Fibroblast of lung (primary cell): ENCODE data around the gene SCYL1. TPM values are rescaled to one million over a fixed set of nuclear protein-coding genes. Genes with fewer than 3 reads are reported as not detected.

Experiments
- DNase-seq, 2 donors: peaks; one replicate each; pipeline versions ENCODE4 v3.0.0 to v3.0.0-alpha.2; 2010; ENCODE audit warnings: low read depth in 2 of 2
- H2AFZ ChIP-seq: 2 replicates; pipeline ENCODE4 v1.5.1; 2012; ENCODE audit warnings: low read length, control low read depth, inconsistent platforms
- H3K27ac ChIP-seq: 2 replicates; pipeline ENCODE4 v1.5.1; 2011; ENCODE audit warnings: low read length, control low read depth; ENCODE audit not compliant: insufficient read depth
- H3K27me3 ChIP-seq: 2 replicates; pipeline ENCODE4 v1.5.1; 2011; ENCODE audit warnings: mild to moderate bottlenecking, low read length; ENCODE audit not compliant: control insufficient read depth, insufficient read depth
- H3K36me3 ChIP-seq: 2 replicates; pipeline ENCODE4 v1.5.1; 2011; ENCODE audit warnings: low read length; ENCODE audit not compliant: control insufficient read depth, insufficient read depth
- H3K4me1 ChIP-seq: 2 replicates; pipeline ENCODE4 v1.5.1; 2011; ENCODE audit warnings: low read length; ENCODE audit not compliant: control insufficient read depth, insufficient read depth; ENCODE audit errors: extremely low read depth
- H3K4me2 ChIP-seq: 2 replicates; pipeline ENCODE4 v1.5.1; 2011; ENCODE audit warnings: low read length, control low read depth; ENCODE audit not compliant: insufficient read depth; ENCODE audit errors: extremely low read depth
- H3K4me3 ChIP-seq, 4 experiments: fragments of 200-600 bp in 1 of 4; sonication (generic) in 1 of 4; replicated peaks in 1 of 4; 2 replicates each; pipeline ENCODE4 v1.5.1; 2011 to 2016; ENCODE audit warnings: low read length in 4 of 4, low read depth in 3 of 4, mild to moderate bottlenecking in 3 of 4, control low read depth in 2 of 4, inconsistent platforms in 1 of 4, mixed read lengths in 1 of 4; ENCODE audit not compliant: insufficient read depth in 1 of 4; ENCODE audit errors: control extremely low read depth in 1 of 4
- H3K79me2 ChIP-seq: 2 replicates; pipeline ENCODE4 v1.5.1; 2012; ENCODE audit warnings: mild to moderate bottlenecking, low read length, inconsistent platforms; ENCODE audit not compliant: control insufficient read depth, insufficient read depth
- H3K9ac ChIP-seq: 2 replicates; pipeline ENCODE4 v1.5.1; 2011; ENCODE audit warnings: mild to moderate bottlenecking, low read length, control low read depth; ENCODE audit not compliant: insufficient read depth
- H3K9me3 ChIP-seq: 2 replicates; pipeline ENCODE4 v1.5.1; 2012; ENCODE audit warnings: low read depth, low read length; ENCODE audit not compliant: control insufficient read depth, insufficient read depth
- H4K20me1 ChIP-seq: 2 replicates; pipeline ENCODE4 v1.5.1; 2011; ENCODE audit warnings: low read length; ENCODE audit not compliant: control insufficient read depth, insufficient read depth; ENCODE audit errors: extremely low read depth
- CTCF ChIP-seq, 2 donors: IDR thresholded peaks in 1 of 2; conservative IDR thresholded peaks in 1 of 2; 1 replicate in 1 of 2; 2 replicates in 1 of 2; pipeline ENCODE4 v1.5.1; 2011 to 2012; ENCODE audit warnings: low read length in 2 of 2, control low read depth in 1 of 2, inconsistent platforms in 1 of 2, low read depth in 1 of 2, mild to moderate bottlenecking in 1 of 2
- EZH2 ChIP-seq: IDR thresholded peaks from 2 replicates; pipeline ENCODE4 v1.5.1; 2012; ENCODE audit warnings: low read length, control low read depth, mild to moderate bottlenecking; ENCODE audit errors: missing control alignments
- polyA plus RNA-seq, 2 donors: library from polyadenylated mRNA; depleted of rRNA in 1 of 2; stranded (reverse) in 1 of 2; unstranded in 1 of 2; fragments of >200 nt; gene quantifications; 2 replicates each; pipeline ENCODE4 v1.2.1, GENCODE V29; 2011 to 2012; ENCODE audit warnings: missing spikeins in 1 of 2
- total RNA-seq: library from RNA; depleted of rRNA; stranded (reverse); fragments of >200 nt; gene quantifications from 2 replicates; pipeline ENCODE4 v1.2.1, GENCODE V29; 2014

Gene SCYL1
- total and polyA plus RNA-seq, 2 donors (not counting 1 experiment from before 2014, with no cell fraction given): 58.2 to 84.6 TPM

- Histone ChIP-seq H3K27ac (peak overlapping the region; percentile 100), H3K36me3 (peaks cover 9% of the 10 kb centered on the region), H2AFZ (no peak overlapping the region), H3K9ac (peak overlapping the region; percentile 97), H3K4me2 (peak overlapping the region; percentile 11), H3K4me1 (peaks cover 4% of the 10 kb centered on the region), H3K9me3 (no peaks in the 10 kb centered on the region), H3K4me3 (peak overlapping the region; percentile 72 to 98 (median 76)), H3K79me2 (peaks cover 92% of the 10 kb centered on the region), H4K20me1 (peaks cover 11% of the 10 kb centered on the region), H3K27me3 (no peaks in the 10 kb centered on the region)
- DNase-seq: peak; percentile 35 to 61
- TF ChIP-seq EZH2 (no peak), CTCF (conservative IDR thresholded peaks at IDR 0.05 in 1 of 2, IDR thresholded peaks at IDR 0.05 in 1 of 2; ENCODE audit: low read depth in 1 of 2, low read length in 2 of 2) (no peak)
These were observed 23.2 kb upstream of the SCYL1 start for GRCh38 chr11:65501472-65502273.

GRCh38 chr11:65502274-65502554 is 22.7 kb upstream of the SCYL1 start:
- H3K27ac ChIP-seq: peak overlapping the region; percentile 100
- no peak overlapping the region for H2AFZ ChIP-seq
- TF ChIP-seq EZH2 (no peak), CTCF (conservative IDR thresholded peaks at IDR 0.05 in 1 of 2, IDR thresholded peaks at IDR 0.05 in 1 of 2; ENCODE audit: low read depth in 1 of 2, low read length in 2 of 2) (no peak)
- H3K79me2 ChIP-seq: peaks cover 92% of the 10 kb centered on the region
- peak overlapping the region; percentile 72 to 98 (median 76) for H3K4me3 ChIP-seq
- H3K36me3 ChIP-seq: peaks cover 9% of the 10 kb centered on the region
- no peaks in the 10 kb centered on the region for H3K27me3 ChIP-seq
- no peak overlapping the region for H3K4me2 ChIP-seq
- no peaks in the 10 kb centered on the region for H3K9me3 ChIP-seq
- no peak for DNase-seq
- H4K20me1 ChIP-seq: peaks cover 11% of the 10 kb centered on the region
- no peaks in the 10 kb centered on the region for H3K4me1 ChIP-seq
- peak overlapping the region; percentile 97 for H3K9ac ChIP-seq

- peaks cover 11% of the 10 kb centered on the region for H4K20me1 ChIP-seq
These were observed 22.1 kb upstream of the SCYL1 start for GRCh38 chr11:65502555-65503367.

More at GRCh38 chr11:65502555-65503367, 22.1 kb upstream of the SCYL1 start:
- Histone ChIP-seq H3K9ac (peak overlapping the region; percentile 97), H3K4me3 (peak overlapping the region; percentile 72 to 98 (median 76)), H2AFZ (no peak overlapping the region), H3K4me2 (peak overlapping the region; percentile 3), H3K36me3 (peaks cover 9% of the 10 kb centered on the region), H3K79me2 (peaks cover 90% of the 10 kb centered on the region), H3K27ac (peak overlapping the region; percentile 100), H3K4me1 (no peaks in the 10 kb centered on the region), H3K9me3 (no peaks in the 10 kb centered on the region), H3K27me3 (no peaks in the 10 kb centered on the region)
- DNase-seq: peak; percentile 55 to 69
- TF ChIP-seq CTCF (conservative IDR thresholded peaks at IDR 0.05 in 1 of 2, IDR thresholded peaks at IDR 0.05 in 1 of 2; ENCODE audit: low read depth in 1 of 2, low read length in 2 of 2): no peak
- TF ChIP-seq EZH2: no peak
